ENCODE results near the gene SOWAHC.
"Not testable (repeated sequence)": the region's sequence is repeated elsewhere in the genome, so short reads cannot be mapped to it uniquely, and the experiment has no call there.

Gene SOWAHC

GRCh38 chr2:109613922-109614714 lies at the start of gene SOWAHC, which contains the start of gene SEPTIN10:
TSS of gene SOWAHC (plus strand) at chr2:109614364. CDS start at chr2:109614490, 126 bp downstream.
TSS of gene SEPTIN10 (minus strand) at chr2:109613966. CDS start at chr2:109613827, 139 bp downstream.
- DNase-seq: peak; percentile 90

DNA sequence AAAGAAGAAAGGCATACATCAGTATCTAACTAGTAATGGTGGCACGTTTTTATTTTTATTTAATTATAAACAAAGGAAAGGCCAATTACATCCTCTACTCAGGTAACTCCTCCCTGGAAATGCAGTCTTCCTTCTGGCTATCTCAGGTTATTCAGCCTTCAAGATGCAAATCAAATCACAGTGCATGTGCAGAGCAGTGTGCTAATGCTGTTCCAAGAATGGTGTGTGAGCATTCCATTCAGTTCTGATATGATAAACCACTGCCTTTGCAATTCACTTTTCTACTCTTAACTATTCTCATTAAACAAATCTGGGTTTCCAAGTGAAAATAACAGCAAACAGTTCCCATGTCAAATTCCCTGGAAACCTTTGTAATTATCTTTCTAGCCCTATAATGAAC lies 38.8 kb upstream of the SOWAHC start:
- DNase-seq: no peak

DNA sequence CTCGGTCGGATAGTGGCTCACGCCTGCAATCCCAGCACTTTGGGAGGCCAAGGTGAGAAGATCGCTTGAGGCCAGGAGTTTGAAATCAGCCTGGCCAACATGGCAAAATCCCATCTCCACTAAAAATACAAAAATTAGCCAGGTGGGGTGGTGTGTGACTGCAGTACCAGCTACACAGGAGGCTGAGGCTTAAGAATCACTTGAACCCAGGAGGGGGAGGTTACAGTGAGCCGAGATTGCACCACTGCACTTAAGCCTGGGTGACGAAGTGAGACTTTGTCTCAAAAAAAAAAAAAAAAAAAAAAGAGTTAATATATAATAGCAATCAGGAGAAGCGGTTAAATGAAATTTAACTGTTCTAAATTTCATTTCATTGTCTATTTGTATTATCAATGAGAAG lies 36.5 kb upstream of the SOWAHC start:
- DNase-seq: not testable (repeated sequence)

GRCh38 chr2:109582928-109583895 lies 31.0 kb upstream of the SOWAHC start:
- no peak for DNase-seq

GRCh38 chr2:109586687-109587086 lies 27.5 kb upstream of the SOWAHC start:
- no peak for DNase-seq

GRCh38 chr2:109591206-109591605 lies 23.0 kb upstream of the SOWAHC start:
- DNase-seq: no peak

DNA sequence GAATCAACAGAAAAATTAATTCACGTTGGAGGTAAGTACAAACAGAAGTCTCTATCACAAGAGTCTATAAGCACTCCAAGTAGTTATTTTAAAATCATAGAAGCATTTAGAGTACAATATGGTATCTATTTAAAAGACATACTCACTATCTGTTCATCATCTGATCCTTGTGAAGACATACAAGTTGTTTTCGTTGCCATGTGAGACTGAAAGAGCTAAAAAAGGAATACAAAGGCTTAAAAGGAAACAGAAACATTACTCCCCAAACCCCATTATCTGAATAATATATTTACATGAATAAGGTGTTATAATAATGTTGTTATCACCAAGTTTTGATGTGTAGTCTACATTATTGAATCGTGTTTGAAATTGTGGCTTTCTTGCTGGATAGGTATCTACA lies 21.3 kb upstream of the SOWAHC start:
- no peak for DNase-seq

DNA sequence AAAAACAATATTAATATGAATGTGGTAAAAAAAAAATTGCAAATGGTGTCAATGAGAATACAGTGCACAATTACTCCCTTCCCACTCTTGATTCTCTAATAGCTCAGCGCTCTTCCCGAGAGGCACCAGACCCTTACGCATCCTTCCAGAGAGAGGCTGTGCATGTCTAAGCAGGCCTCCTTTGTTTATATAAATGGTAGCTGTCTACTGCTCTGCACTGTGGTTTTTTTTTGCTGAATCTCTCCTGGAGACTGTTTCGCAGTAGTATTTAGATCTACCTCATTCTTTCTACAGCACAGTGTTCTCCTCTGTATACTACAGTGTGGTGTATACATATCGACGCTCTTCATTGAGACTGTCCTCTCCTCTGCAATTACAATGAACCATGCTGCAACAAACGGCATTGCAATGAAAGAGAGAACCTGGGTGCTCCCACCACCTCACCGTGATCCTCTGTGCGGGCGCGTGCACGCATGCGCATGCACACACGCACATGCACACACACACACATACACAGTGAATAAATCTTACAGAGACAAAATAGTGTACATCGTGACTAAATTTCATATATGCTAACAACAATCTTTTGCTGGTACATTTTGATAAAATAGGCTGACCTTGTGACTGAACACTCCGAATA lies 19.8 kb upstream of the SOWAHC start:
- DNase-seq: no peak

- no peak for DNase-seq
These were observed 18.5 kb upstream of the SOWAHC start for GRCh38 chr2:109595644-109596043.

DNA sequence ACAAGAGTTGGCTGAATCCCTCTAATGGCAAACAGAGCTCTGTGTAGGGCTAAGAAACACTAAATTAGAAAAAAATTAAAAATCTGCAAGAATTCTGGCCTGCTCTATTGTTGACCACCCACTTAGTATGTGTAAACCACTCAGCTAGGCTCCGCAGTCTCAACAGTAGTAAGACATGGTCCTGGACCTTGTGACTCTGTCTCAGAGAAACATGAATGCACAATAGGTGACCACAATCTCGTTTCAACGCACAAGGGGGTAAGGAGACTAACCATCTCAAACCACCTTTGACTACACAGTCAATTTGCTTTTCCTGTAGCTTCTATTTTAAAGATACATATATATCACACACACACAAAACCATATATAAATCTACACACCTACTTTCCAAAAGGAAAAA lies 16.9 kb upstream of the SOWAHC start:
- no peak for DNase-seq

- DNase-seq: no peak
These were observed 12.4 kb upstream of the SOWAHC start for GRCh38 chr2:109601783-109602182.

- no peak for DNase-seq
These were observed 11.5 kb upstream of the SOWAHC start for GRCh38 chr2:109602617-109603188.

GRCh38 chr2:109604597-109604996 lies 9.6 kb upstream of the SOWAHC start:
- no peak for DNase-seq

DNA sequence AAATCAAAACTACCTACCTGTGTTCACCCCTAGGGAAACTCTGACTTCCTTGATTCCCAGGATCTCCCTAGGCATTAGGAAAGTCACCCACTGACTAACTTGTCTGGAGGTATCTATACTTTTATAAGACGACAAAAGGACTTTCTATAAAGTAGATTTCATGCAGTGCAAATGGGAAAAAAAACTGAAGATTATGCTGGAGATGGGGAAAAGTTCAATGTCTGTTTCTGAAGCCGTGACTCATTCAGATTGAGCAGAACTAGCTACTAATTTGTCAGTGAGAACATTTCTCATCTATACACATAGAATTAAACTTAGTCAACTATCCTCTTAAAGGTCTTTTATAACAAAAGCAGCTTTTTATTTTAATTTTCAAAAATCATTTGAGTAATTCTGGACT lies 6.4 kb upstream of the SOWAHC start:
- no peak for DNase-seq

- no peak for DNase-seq
These were observed 4.7 kb upstream of the SOWAHC start for GRCh38 chr2:109609352-109610024.

DNA sequence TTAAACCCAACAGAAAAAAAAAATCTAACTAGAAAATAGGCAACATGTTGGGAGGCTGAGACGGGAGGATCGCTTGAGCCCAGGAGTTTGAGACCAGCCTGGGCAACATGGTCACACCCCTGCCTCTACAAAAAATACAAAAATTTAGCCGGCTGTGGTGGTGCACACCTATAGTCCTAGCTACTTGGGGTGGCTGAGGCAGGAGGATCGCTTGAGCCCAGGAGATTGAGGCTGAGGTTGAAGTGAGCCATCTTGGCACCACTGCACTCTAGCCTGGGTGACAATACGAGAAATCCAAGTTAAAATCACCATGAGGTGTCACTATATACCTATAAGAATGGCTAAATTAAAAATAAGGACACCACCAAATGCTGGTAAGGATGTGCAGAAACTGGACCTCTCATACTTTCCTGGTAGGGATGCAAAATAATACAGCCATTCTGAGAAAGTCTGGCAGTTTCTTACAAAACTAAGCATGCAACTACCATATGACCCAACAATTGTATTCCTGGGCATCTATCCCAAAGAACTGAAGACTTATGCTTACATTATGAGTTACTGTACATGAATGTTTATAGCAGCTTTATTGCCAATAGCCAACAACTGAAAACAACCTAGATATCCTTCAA lies 2.6 kb upstream of the SOWAHC start:
- no peak for DNase-seq

GRCh38 chr2:109613081-109613921 lies 863 bp upstream of the SOWAHC start:
- no peak for DNase-seq

GRCh38 chr2:109614715-109615636 lies 812 bp downstream of the SOWAHC start:
- no peak for DNase-seq

DNA sequence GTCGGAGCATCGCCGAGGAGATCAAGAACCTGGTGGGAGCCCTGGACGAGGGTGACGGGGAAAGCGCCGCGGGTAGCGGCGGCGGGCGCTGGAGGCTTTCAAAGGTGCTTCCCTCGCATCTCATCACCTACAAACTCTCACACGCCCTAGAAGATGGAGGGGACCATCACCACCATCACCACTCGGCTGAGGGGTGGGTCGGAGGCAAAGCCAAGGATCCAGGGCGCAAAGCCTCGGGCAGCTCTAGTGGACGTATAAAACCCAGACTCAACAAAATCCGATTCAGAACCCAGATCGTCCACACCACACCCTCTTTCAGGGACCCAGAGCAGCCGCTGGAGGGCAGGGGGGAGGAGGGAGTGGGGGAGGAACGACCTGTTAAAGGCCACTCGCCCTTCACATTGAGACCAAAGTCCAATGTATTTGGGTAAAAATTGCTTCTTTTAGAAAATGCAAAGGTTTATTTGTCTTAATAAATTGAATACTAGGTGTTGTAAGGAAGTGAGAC lies 1.5 kb downstream of the SOWAHC start:
- DNase-seq: no peak
